Thyroid gland (tissue), 4 donors: ENCODE data around the gene FICD.

Experiments
- POLR2A ChIP-seq, 2 donors: fragments of 450-650 bp; IDR thresholded peaks; one replicate each; pipeline ENCODE4 v1.6.1; 2017; ENCODE audit warnings: antibody characterized with exemption in 2 of 2, mild to moderate bottlenecking in 2 of 2, moderate library complexity in 1 of 2
- TF ChIP-seq, protein P1 (sequence below), 6 experiments: fragments of 200-600 bp in 3 of 6; fragments of 450-650 bp in 3 of 6; sonication (generic) in 3 of 6; IDR thresholded peaks; one replicate each; pipeline ENCODE4 v1.5.1; 2016 to 2019; ENCODE audit warnings: antibody characterized with exemption in 6 of 6, mild to moderate bottlenecking in 2 of 6, inconsistent platforms in 1 of 6, moderate library complexity in 1 of 6

- TF ChIP-seq POLR2A (IDR thresholded peaks at IDR 0.05) = no peak
- TF ChIP-seq, protein P1, sequence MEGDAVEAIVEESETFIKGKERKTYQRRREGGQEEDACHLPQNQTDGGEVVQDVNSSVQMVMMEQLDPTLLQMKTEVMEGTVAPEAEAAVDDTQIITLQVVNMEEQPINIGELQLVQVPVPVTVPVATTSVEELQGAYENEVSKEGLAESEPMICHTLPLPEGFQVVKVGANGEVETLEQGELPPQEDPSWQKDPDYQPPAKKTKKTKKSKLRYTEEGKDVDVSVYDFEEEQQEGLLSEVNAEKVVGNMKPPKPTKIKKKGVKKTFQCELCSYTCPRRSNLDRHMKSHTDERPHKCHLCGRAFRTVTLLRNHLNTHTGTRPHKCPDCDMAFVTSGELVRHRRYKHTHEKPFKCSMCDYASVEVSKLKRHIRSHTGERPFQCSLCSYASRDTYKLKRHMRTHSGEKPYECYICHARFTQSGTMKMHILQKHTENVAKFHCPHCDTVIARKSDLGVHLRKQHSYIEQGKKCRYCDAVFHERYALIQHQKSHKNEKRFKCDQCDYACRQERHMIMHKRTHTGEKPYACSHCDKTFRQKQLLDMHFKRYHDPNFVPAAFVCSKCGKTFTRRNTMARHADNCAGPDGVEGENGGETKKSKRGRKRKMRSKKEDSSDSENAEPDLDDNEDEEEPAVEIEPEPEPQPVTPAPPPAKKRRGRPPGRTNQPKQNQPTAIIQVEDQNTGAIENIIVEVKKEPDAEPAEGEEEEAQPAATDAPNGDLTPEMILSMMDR (IDR thresholded peaks at IDR 0.05) = no peak
Measured at GRCh38 chr12:108530161-108530560, 15.1 kb downstream of the FICD start.
